HPDE6-E6E7 (cell line): ENCODE data around the gene ZDHHC5.
A peak's percentile ranks its signal among the peaks of the same experiment; 100 is the strongest.
"Not testable (repeated sequence)": the region's sequence is repeated elsewhere in the genome, so short reads cannot be mapped to it uniquely, and the experiment has no call there.

Source experiments
- DNase-seq: peaks from one replicate; pipeline ENCODE4 v3.0.0; 2011; ENCODE audit warnings: missing footprints; ENCODE audit errors: extremely low spot score

Gene ZDHHC5

DNA sequence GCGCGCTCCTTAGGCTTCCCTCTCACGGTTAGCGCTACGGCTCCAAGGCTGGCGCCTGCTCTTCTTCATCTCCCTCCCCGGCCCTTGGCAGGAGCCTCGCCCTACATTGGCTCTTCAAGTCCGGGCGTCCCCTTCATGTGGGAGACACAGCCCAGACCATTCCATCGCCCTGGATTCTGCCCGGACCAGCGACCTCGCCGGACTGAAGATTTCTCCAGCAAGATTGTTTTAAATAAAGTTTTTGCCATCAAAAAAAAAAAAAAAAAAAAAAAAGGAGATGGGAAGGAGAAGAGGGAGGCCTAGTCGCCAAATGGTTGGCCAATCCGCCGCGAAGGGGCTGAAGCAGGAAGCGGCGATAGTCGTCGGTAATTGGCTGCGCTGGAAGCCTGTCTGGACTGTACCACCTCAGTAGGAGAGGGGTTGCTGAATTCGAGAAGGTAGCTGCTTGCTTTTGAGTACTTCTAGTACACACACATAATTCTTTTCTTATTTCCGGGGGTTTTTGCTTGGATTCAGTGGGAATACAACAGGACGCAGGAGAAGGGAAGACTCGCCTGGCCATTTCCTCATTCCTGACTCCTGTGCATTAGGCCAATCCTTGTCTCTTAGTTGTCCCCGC lies 688 bp upstream of the ZDHHC5 start:
- DNase-seq: peak; percentile 91

DNA sequence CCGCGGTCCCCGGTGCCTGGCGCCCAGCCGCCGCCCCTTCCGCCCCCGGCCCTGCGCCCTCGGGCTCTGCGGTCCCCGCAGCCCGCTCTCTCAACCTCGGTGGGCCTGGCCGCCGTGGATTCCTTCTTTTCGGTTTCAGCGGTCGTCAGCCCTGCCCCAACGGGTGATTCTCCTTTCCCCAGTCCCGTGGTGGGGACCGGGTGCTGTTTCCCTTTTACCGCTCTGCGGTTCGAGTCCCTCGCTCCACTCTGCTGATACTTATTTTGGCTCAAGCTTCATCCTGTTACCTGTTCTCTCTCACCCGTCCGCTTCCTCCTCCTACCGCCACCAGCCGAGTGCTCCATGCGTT lies 494 bp downstream of the ZDHHC5 start:
- DNase-seq: no peak

DNA sequence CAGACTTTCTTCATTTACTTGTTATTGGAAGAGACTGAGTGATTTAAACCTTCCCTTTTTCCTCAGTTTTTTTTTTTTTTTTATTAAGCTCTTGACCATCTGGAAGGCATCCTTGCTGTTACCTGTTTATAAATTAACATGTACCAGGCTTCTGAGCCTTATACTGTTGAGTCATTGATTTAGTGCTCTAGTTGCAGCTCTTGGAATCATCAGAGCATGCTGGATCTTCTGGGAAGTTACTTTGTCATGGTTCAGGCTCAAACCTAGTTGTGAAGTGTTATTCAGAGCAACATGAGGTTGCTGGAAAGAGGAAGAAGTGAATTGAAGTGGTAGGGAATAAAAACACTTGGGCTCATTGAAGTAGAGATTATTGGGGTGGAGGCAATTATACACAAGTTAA lies 6.3 kb downstream of the ZDHHC5 start:
- no peak for DNase-seq

DNA sequence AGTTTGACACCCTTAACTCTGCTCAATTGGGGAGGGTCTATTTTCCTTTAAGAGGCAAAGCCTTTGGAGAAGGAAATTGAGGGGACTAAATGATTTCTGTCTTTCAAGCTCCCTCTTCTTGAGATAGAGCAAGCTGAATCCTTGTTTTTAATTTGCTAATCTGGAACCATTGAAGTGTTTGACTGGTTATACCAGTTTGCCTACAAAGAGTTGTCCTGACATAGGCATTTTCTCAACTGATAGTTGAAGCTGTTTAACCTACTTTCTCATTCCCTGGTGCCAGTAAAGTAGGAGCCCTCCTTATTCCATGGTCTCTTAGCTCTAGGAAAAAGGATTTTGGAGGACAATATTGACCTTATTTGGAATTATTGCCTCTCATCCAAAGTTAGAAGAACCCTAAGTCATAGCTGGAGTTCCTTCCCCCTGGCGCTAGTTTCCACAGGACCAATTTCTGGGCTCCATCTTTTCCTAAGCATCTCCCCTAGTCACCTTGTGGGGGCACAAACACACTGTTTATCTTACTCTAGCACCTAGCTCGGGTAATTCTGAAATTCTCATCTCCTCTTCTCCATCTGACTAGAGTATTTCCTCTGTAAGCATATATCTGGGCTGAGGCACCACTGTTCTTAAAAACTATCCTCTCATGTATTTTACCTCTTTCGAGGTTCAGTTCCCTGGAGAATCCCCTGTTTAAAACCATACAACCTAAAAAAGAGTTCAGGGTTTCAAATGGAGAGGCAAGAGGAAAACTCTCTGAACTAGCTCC lies 7.4 kb downstream of the ZDHHC5 start:
- peak; percentile 10 for DNase-seq

DNA sequence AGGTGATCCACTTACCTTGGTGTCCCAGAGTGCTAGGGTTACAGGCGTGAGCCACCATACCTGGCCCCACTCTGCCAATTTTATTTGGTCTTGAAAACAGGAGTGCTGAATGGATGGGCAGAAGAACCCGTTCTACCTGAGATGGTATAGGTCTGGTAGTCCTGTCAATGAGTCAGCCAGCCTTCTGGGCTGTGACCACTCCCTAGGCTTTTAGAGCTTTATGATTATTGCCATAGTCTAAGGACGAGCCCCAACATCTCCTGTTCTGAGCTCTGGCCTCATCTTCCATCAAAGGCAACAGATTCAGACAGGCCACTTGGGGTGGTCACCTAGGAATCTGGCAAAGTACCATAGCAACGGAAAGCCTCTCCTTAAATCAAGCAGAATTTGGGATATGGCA lies 11.5 kb downstream of the ZDHHC5 start:
- peak; percentile 92 for DNase-seq

DNA sequence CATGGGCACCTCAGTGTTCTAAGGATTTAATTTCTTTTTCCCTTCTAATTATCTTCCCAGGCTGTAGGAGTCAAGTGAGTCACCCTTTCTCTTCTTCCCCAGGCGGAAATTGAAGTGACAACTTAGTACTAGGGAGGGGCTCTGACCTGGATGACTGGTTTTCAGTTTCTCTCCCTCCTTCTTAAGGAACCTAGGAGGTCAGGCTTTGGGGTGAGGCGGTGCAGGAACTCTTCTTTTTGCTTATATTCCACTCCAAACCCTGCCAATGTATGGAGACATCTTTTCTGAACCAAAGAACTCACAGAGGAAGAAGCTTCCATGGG lies 12.6 kb downstream of the ZDHHC5 start:
- peak; percentile 82 for DNase-seq

DNA sequence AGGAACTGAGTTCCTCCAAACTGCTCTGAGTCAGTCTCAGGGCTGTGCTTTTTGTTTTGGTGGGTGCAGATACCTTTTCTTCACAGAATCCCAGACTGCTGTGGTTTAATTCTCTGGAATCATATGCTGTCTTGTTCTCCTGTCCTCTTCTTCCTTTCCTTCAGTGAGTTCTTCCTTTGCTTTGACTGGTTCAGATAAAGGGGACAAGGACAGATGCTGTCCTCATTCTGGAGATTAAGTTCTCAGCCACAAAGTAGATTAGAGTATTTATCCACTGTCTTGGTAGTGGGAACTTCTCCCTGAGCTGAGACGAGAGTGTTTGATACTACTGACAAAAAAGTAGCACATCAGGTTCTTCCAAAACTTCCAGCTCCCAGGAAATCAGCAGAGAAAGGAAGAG lies 13.3 kb downstream of the ZDHHC5 start:
- no peak for DNase-seq

DNA sequence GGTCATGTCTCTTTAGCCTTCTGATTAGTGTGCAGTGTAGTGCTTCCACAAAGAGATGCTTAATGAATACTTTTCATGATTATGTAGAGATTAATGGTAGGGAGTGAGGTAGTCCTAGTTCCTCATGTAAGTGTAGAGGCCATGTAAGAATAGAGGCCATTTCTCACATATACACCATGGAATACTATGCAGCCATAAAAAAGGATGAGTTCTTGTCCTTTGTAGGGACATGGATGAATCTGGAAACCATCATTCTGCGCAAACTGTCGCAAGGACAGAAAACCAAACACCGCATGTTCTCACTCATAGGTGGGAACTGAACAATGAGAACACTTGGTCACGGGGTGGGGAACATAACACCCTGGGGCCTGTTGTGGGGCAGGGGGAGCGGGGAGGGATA lies 22.6 kb downstream of the ZDHHC5 start:
- DNase-seq: not testable (repeated sequence)

DNA sequence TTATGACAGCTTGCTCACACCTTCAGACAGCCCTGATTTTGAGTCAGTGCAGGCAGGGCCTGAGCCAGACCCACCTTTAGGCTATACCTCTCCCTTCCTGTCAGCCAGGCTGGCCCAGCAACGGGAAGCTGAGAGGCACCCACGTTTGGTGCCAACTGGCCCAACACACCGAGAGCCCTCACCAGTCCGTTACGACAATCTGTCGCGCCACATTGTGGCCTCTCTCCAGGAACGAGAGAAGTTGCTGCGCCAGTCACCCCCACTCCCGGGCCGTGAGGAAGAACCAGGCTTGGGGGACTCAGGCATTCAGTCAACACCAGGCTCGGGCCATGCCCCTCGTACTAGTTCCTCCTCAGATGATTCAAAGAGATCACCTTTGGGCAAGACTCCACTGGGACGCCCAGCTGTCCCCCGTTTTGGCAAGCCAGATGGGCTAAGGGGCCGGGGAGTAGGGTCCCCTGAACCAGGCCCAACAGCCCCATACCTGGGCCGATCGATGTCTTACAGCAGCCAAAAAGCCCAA lies 31.0 kb downstream of the ZDHHC5 start:
- DNase-seq: no peak

DNA sequence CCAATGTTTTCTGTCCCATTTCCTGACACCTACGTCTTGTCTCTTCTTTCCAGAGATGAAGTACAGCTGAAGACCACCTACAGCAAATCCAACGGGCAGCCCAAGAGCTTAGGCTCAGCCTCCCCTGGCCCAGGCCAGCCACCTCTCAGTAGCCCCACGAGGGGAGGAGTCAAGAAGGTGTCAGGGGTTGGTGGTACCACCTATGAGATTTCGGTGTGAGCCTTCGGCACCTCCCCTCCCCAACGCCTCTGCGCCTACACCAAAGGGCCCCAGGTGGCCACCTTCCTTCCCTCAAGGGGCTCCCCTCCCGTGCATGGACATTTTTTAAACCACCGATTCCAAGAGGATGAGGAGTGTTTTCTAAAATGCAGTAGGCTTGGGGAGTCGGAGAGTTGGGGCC lies 31.9 kb downstream of the ZDHHC5 start:
- no peak for DNase-seq

DNA sequence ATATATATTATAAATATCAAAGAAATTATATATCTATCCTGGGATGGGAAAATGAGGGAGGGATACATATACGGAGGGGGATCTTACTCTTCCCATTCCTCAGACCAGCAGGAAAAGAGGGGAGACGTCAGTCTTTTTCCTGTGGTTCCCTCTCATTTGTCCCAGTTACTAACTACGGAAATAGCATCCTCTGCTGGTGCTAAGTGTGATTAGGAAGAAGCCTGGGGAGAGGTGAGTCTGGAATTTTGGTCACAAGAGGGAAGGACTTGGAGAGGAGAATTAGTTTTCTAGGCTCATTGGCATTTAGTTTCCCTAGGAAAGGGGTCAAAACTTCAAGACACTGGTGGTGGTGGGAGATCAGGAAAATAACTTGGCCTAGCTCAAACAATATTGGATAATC lies 32.5 kb downstream of the ZDHHC5 start:
- DNase-seq: no peak

DNA sequence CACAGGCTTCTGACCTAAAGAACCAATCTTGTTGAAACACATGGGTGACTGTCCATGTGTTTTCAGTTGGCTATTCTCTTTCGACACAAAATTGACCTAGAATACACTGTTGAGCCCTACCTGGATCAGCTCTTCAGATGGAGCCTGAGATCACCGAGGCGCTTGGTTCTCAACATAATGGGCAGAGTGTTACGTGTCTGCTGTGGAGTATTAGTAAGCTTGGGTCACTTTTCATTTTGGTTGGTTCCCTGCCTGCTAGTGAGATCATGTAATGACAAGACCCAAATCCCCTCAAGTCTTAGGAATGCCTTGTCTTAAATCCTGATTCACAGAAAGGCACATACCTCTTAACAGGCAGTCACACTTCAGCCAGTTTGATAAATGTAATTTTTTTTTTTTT lies 35.4 kb downstream of the ZDHHC5 start:
- no peak for DNase-seq

DNA sequence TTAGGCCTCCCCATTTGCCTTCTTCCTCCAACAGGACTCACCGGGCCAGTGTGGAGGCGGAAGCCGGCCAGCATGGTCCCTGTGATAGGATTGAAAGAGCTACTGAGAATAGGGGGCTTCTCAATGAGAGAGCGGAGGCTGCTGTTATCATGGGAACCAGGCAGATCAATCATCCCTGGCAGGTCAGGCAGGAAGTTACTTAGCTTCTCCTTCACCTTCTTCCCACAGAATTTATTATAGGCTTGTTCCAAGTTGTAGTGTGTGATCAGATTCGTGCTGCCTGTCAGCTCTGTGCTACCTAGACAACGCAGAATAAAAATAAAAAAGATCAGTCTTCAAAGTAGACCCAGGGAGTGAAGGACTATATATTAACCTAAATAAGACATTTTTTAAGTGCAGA lies 37.0 kb downstream of the ZDHHC5 start:
- DNase-seq: no peak

DNA sequence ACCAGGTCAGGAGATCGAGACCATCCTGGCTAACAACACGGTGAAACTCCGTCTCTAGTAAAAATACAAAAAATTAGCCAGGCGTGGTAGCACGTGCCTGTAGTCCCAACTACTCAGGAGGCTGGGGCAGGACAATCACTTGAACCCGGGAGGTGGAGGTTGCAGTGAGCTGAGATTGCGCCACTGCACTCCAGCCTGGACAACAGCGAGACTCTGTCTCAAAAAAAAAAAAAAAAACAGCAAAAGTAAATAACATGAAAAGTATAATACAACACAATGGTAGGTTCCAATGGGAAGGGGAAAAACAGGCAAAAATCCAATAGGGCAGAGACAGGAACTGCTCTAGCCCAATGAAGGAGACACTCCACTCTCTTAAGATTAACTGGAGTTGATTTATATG lies 37.5 kb downstream of the ZDHHC5 start:
- not testable (repeated sequence) for DNase-seq

DNA sequence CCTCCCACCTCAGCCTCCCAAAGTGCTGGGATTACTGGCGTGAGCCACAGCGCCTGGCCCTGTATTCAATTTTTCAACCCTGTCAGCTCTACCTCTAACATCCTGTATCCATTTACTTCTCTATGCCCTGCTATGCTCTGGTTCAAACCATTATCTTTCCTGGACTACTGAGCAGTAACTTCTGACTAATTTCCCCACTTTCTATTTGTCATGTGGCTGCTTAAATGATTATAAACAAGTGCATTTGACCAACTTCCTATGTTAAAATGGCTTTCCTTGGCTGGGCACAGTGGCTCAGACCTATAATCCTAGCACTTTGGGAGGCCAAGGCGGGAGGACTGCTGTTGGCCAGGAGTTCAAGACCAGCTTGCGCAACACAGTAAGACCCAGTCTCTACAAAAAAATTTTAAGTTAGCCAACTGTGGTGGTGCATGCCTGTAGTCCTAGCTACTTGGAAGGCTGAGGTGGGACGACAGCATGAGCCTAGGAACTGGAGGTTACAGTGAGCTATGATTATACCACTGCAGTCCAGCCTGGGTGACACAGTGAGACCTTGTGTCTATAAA lies 42.0 kb downstream of the ZDHHC5 start:
- no peak for DNase-seq

DNA sequence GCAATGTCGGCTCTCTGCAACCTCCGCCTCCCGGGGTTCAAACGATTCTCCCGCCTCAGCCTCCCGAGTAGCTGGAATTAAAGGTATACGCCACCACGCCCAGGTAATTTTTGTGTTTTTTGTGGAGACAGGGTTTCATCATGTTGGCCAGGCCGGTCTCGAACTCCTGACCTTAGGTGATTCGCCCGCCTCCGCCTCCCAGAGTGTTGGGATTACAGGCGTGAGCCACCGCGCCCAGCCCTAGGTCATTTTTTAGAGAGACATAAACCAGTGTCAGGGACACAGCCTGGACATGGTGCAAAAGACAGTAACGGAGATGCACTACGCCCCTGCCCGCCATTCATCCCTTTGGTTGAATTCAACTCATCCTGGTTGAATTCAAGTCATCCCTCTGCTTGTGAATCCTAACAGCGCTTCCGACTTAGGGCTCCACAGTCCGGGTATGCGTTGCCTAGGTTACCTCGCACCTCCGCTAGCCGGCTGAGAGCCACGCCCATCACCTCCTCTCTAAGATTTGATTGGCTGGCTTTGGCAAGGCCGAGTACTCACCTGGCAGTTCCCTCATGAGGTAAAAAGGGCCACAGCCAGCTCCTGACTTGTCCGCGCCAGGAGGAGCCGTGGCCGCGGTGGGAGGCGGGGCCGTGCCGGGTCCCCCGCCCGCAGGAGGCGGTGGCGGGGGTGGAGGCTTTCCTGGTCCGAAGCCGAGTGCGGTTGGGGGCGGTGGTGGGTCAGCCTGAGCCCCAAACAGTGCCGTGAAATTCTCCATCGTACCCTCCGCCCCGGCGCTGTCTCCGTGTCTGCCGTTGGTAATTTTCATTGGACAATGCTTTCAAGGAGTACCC lies 43.7 kb downstream of the ZDHHC5 start, which contains the start of gene MED19:
MED19 (minus strand) TSS at position 802 of the 842 bp plus-strand sequence; CDS start at position 766, 36 bp downstream.
- DNase-seq: peak; percentile 98

DNA sequence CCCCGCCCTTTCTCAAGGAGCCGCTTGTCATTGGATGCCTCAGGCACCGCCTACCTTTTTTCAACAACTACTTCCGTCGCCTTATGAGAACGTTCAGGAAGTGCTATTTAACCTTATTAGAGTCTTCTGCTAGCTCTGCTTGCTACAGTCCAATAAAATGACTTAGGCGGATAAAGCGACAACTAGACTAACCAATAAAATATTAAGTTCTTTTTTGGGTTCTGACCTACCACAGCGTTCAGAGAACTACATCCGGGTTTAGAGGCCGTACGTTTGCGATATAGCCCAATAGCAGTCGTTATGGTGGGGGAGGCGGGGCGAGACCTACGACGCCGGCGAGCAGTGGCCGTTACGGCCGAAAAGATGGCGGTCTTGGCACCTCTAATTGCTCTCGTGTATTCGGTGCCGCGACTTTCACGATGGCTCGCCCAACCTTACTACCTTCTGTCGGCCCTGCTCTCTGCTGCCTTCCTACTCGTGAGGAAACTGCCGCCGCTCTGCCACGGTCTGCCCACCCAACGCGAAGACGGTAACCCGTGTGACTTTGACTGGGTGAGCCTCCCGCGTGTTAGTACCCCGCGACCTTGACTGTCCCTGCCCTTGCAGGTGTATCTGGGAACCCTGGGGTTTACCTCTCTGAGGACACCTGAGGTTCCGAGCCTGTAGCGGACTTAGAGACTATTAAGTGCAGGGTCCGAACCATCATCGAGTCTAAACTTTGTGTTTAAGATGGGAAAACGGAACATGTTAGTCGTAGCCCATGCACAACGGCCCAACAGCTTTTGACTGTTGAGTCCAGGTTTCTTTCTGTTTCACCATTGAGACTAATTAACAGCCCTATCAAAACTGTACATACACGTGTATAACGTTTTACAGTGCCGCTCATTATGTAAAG lies 44.6 kb downstream of the ZDHHC5 start, which contains the start of gene TMX2:
TMX2 (plus strand) TSS at position 338 of the 895 bp plus-strand sequence; CDS start at position 364, 26 bp downstream.
- DNase-seq: peak; percentile 88

DNA sequence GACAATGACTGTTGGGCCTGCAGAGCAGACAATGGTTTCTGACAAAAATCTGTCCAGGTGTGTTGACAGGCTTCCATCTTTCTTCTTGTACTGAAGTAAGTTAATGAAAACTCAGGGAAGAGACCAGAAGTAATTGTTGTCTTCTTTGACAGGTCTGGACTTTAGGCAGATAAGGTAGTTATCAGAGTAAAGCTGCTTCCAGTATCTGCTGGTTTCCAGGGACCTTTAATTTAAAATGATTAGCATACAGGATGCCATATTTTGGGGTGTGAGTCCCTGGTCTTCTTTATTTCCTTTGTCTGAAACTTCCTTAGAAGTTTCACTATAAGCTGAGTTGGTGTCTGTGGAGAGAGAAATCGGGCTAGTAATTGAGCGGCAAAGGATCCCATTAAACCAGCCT lies 45.9 kb downstream of the ZDHHC5 start:
- DNase-seq: no peak

DNA sequence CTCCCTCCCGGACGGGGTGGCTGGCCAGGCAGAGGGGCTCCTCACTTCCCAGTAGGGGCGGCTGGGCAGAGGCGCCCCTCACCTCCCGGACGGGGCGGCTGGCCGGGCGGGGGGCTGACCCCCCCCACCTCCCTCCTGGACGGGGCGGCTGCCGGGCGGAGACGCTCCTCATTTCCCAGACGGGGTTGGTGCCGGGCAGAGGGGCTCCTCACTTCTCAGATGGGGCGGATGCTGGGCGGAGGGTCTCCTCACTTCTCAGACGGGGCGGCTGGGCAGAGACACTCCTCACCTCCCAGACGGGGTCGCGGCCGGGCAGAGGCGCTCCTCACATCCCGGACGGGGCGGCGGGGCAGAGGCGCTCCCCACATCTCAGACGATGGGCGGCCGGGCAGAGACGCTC lies 48.8 kb downstream of the ZDHHC5 start:
- not testable (repeated sequence) for DNase-seq

DNA sequence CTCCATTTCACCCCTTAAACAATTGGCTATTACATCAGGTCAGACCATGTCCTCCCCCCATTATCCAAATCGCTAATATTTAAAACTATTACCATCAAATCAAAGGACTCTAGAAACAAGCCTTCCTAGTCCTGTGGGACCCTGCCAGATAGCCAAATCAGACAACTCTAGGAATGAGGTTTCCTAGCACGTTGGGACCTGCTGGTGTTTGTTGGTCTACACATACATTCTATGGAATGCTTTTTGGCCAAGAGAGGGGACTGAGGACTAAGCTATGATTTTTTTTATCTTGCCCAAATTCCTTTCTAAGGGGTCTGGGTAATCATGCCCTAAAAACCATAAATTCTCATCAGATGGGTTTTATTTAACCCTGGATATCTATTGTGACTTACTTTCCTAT lies 59.3 kb downstream of the ZDHHC5 start:
- no peak for DNase-seq

DNA sequence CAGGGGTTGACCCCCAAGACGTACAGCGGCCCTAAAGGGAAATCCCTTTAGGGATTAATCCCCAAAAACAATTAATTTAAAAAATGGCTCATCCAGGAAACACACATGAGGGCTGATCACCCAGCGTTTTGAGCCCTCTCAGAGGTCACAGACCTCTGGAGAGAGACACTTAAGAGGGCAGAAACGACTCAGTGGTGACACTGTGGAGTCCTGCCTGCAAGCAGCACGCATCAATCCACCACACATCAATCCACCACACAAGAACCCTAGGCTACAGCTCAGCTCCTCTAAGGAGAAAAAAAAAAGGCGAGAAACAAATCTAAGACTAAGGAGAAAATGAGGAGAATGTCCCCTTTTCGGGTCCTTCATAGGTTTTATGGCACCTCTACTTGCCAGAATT lies 60.9 kb downstream of the ZDHHC5 start:
- no peak for DNase-seq
